Epithelial cell of proximal tubule (primary cell): ENCODE measurements around the gene ERVFRD-1. TPM values are rescaled to one million over a fixed set of nuclear protein-coding genes. Genes with fewer than 3 reads are reported as not detected.
"Not testable (repeated sequence)": the region's sequence is repeated elsewhere in the genome, so short reads cannot be mapped to it uniquely, and the experiment has no call there.

Source experiments
- DNase-seq: peaks from one replicate; pipeline ENCODE4 v3.0.0-alpha.2; 2011; ENCODE audit warnings: low read depth
- H3K4me3 ChIP-seq: 2 replicates; pipeline ENCODE4 v1.5.1; 2011; ENCODE audit warnings: low read depth, mild to moderate bottlenecking, low read length
- CTCF ChIP-seq: conservative IDR thresholded peaks from 2 replicates; pipeline ENCODE4 v1.5.1; 2012; ENCODE audit warnings: low read depth, mild to moderate bottlenecking, low read length
- total RNA-seq: library from RNA; depleted of rRNA; stranded (reverse); fragments of >200 nt; gene quantifications from 2 replicates; pipeline ENCODE4 v1.2.3, GENCODE V29; 2015

The ERVFRD-1 gene
- total RNA-seq, 1 donor from 2014 or later, result not detected

GRCh38 chr6:11120271-11121005 is 8.9 kb upstream of the ERVFRD-1 start:
- no peak for DNase-seq
- TF ChIP-seq CTCF, result no peak
- no peak overlapping the region for H3K4me3 ChIP-seq

GRCh38 chr6:11115808-11116536 is 4.4 kb upstream of the ERVFRD-1 start:
- peak; percentile 61 for DNase-seq
- H3K4me3 ChIP-seq, result not testable (repeated sequence)

- no peak for TF ChIP-seq CTCF
- DNase-seq, result no peak
- no peak overlapping the region for H3K4me3 ChIP-seq
Measured at GRCh38 chr6:11113038-11113437, 1.5 kb upstream of the ERVFRD-1 start.

- H3K4me3 ChIP-seq, result no peak overlapping the region
- no peak for DNase-seq
- TF ChIP-seq CTCF, result no peak
Measured at GRCh38 chr6:11111769-11112437, 378 bp upstream of the ERVFRD-1 start.

GRCh38 chr6:11108726-11109125 is 2.8 kb downstream of the ERVFRD-1 start:
- no peak overlapping the region for H3K4me3 ChIP-seq
- TF ChIP-seq CTCF, result no peak
- DNase-seq, result no peak

- no peak for TF ChIP-seq CTCF
- no peak overlapping the region for H3K4me3 ChIP-seq
- DNase-seq, result no peak
Measured at GRCh38 chr6:11103065-11103464, 8.5 kb downstream of the ERVFRD-1 start.

- no peak overlapping the region for H3K4me3 ChIP-seq
- TF ChIP-seq CTCF, result no peak
- no peak for DNase-seq
Measured at GRCh38 chr6:11101417-11101816, 10.1 kb downstream of the ERVFRD-1 start.
